SU-DHL-6 (cell line): ENCODE data around the gene AGAP1.

Experiments used
- H2AFZ ChIP-seq: fragments of 200-600 bp; sonication (generic); 2 replicates; pipeline ENCODE4 v1.6.1; 2014; ENCODE audit warnings: low read depth, mild to moderate bottlenecking, moderate library complexity, mixed read lengths, antibody characterized with exemption, low read length; ENCODE audit not compliant: severe bottlenecking
- H3F3A ChIP-seq: fragments of 200-600 bp; shearing (Covaris generic); 2 replicates; pipeline ENCODE4 v1.6.0; 2016; ENCODE audit warnings: antibody characterized with exemption, mild to moderate bottlenecking; ENCODE audit not compliant: insufficient read depth
- H3K27ac ChIP-seq: fragments of 200-600 bp; sonication (generic); 2 replicates; pipeline ENCODE4 v1.5.1; 2016; ENCODE audit warnings: low read depth, mild to moderate bottlenecking, low read length, moderate library complexity, mixed read lengths
- H3K27me3 ChIP-seq: fragments of 200-600 bp; sonication (generic), shearing (Covaris generic); 2 replicates; pipeline ENCODE4 v1.6.0; 2014; ENCODE audit warnings: mild to moderate bottlenecking, low read length
- H3K36me3 ChIP-seq: fragments of 200-600 bp; sonication (generic); 2 replicates; pipeline ENCODE4 v1.6.1; 2014; ENCODE audit warnings: mild to moderate bottlenecking, low read length, mixed read lengths
- H3K4me2 ChIP-seq: fragments of 300-600, 200-600 bp; shearing (Covaris generic), sonication (generic); 2 replicates; pipeline ENCODE4 v1.6.0; 2014; ENCODE audit warnings: low read length, low read depth, mild to moderate bottlenecking; ENCODE audit not compliant: poor library complexity, severe bottlenecking
- H3K4me3 ChIP-seq: fragments of 200-600 bp; sonication (generic); 2 replicates; pipeline ENCODE4 v1.5.1; 2014; ENCODE audit warnings: antibody characterized with exemption, low read length, mild to moderate bottlenecking, mixed read lengths; ENCODE audit not compliant: insufficient read depth, poor library complexity, severe bottlenecking
- H3K79me2 ChIP-seq: fragments of 200-600 bp; sonication (generic); 2 replicates; pipeline ENCODE4 v1.6.1; 2014; ENCODE audit warnings: mild to moderate bottlenecking, low read length, moderate library complexity; ENCODE audit not compliant: insufficient read depth
- H3K9ac ChIP-seq: fragments of 200-600 bp; sonication (generic); 2 replicates; pipeline ENCODE4 v1.7.0; 2014; ENCODE audit warnings: mild to moderate bottlenecking, low read length
- H3K9me2 ChIP-seq: fragments of 200-600 bp; sonication (generic); replicated peaks from 2 replicates; pipeline ENCODE4 v1.6.1; 2014; ENCODE audit warnings: low read length; ENCODE audit not compliant: insufficient read depth
- H3K9me3 ChIP-seq: fragments of 200-600 bp; sonication (generic); 2 replicates; pipeline ENCODE4 v1.6.1; 2014; ENCODE audit warnings: low read length, mixed read lengths; ENCODE audit not compliant: insufficient read depth
- H4K20me1 ChIP-seq: fragments of 200-600 bp; sonication (generic); 2 replicates; pipeline ENCODE4 v1.6.1; 2014; ENCODE audit warnings: low read depth, mild to moderate bottlenecking, antibody characterized with exemption, low read length, moderate library complexity, mixed read lengths
- EZH2phosphoT487 ChIP-seq: fragments of 200-600 bp; sonication (generic), shearing (Covaris generic); conservative IDR thresholded peaks from 2 replicates; pipeline ENCODE4 v1.6.1; 2018; ENCODE audit warnings: mild to moderate bottlenecking, antibody characterized with exemption, low read length, moderate library complexity, mixed read lengths
- TF ChIP-seq, protein P1 (sequence below): fragments of 200-600 bp; sonication (generic); IDR thresholded peaks from one replicate; pipeline ENCODE4 v1.5.1; 2017; ENCODE audit warnings: antibody characterized with exemption, mild to moderate bottlenecking, low read length, moderate library complexity; ENCODE audit not compliant: insufficient read depth, poor library complexity, severe bottlenecking

AGAP1 gene

DNA sequence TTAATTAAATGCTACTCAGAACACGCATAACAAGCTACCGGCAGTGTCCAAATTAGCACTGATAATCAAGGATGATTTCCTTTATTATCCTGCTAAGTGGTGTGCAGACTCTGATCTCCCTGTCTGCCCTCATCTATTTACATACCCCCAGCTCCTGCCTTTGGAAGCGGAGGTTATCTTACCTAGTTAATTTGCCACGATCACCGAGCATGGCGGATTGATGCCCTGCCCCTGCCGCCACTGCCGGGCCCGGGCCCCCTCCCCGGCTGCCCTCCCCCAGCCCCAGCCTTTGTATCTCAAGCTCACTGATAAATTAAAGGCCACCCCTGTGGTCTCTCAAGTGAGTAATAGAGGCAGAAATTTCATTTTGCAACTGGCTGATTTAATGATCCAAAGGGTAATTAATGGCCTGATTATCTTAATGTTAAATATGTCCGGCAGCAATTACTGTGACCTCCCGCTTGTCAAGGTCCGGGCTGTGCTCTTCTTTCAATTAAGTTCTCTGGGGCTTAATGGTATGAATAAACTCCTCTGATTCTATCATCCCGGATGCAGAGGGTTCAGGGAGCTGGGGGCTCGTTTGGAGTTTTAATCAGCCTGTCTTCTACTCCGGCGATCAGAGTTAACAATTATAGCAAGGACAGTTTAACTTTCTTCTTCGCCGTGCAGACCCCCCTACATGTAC lies 560.9 kb downstream of the AGAP1 start:
- Histone ChIP-seq H3K79me2 (no peaks in the 10 kb centered on the region), H4K20me1 (no peaks in the 10 kb centered on the region), H3K9me2 (no peaks in the 10 kb centered on the region), H3K4me3 (no peak overlapping the region), H3K36me3 (no peaks in the 10 kb centered on the region), H3K4me2 (no peak overlapping the region), H3K9ac (no peak overlapping the region), H2AFZ (no peak overlapping the region), H3K27me3 (no peaks in the 10 kb centered on the region), H3K9me3 (no peaks in the 10 kb centered on the region), H3K27ac (no peak overlapping the region), H3F3A (no peaks in the 10 kb centered on the region)
- TF ChIP-seq EZH2phosphoT487 = no peak
- TF ChIP-seq, protein P1, sequence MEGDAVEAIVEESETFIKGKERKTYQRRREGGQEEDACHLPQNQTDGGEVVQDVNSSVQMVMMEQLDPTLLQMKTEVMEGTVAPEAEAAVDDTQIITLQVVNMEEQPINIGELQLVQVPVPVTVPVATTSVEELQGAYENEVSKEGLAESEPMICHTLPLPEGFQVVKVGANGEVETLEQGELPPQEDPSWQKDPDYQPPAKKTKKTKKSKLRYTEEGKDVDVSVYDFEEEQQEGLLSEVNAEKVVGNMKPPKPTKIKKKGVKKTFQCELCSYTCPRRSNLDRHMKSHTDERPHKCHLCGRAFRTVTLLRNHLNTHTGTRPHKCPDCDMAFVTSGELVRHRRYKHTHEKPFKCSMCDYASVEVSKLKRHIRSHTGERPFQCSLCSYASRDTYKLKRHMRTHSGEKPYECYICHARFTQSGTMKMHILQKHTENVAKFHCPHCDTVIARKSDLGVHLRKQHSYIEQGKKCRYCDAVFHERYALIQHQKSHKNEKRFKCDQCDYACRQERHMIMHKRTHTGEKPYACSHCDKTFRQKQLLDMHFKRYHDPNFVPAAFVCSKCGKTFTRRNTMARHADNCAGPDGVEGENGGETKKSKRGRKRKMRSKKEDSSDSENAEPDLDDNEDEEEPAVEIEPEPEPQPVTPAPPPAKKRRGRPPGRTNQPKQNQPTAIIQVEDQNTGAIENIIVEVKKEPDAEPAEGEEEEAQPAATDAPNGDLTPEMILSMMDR = no peak

DNA sequence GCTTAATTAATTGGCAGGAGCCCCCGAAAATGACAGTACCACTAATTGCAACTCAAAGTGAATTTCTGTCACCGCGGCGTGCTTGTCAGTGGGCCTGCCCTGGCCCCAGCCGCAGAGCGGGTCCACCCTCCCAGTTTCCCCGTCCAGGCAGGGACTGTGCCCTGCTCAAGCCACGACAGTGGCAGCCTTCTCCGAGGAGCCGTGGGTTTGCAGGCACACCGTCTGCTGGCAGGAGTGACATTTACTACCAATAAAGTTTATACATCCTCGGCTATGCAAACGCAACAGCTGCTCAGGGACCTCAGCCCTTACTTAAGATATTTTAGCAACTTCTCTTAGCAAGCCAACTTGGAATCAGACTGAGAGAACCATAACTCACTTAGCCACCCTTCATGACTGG lies 561.6 kb downstream of the AGAP1 start:
- Histone ChIP-seq H3K79me2 (no peaks in the 10 kb centered on the region), H3K4me3 (no peak overlapping the region), H4K20me1 (no peaks in the 10 kb centered on the region), H3K27ac (no peak overlapping the region), H3F3A (no peaks in the 10 kb centered on the region), H3K4me2 (no peak overlapping the region), H3K9ac (no peak overlapping the region), H3K36me3 (no peaks in the 10 kb centered on the region), H3K9me3 (no peaks in the 10 kb centered on the region), H3K9me2 (no peaks in the 10 kb centered on the region), H3K27me3 (no peaks in the 10 kb centered on the region), H2AFZ (no peak overlapping the region)
- TF ChIP-seq EZH2phosphoT487 = no peak
- TF ChIP-seq, protein P1 = no peak

DNA sequence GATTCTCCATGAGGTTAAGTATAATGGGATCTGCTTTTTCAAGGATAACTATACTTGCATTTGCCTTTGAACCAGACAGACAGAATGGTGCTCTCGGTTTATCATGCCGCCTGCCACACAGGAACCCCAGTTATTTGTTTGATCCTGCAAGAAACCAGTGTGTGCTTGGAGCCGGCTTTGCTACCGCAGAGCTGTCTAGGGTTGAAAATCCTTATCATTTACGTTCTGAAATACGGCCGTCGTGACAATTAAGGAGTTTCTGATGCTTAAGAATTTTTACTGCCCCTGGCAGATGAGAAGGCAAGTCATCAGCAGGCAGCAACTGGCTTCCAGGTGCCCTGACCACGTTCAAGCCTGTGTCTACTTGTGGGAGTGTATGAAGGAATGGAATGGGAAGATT lies 562.3 kb downstream of the AGAP1 start:
- Histone ChIP-seq H2AFZ (no peak overlapping the region), H3K27ac (no peak overlapping the region), H3K9me2 (no peaks in the 10 kb centered on the region), H3K4me2 (no peak overlapping the region), H3K9me3 (no peaks in the 10 kb centered on the region), H3K79me2 (no peaks in the 10 kb centered on the region), H3K36me3 (no peaks in the 10 kb centered on the region), H3F3A (no peaks in the 10 kb centered on the region), H4K20me1 (no peaks in the 10 kb centered on the region), H3K27me3 (no peaks in the 10 kb centered on the region), H3K4me3 (no peak overlapping the region), H3K9ac (no peak overlapping the region)
- TF ChIP-seq, protein P1 = no peak
- no peak for TF ChIP-seq EZH2phosphoT487
